Osteoblast (primary cell): Measurements from ENCODE around the gene CAPN12. TPM values are rescaled to one million over a fixed set of nuclear protein-coding genes. Genes with fewer than 3 reads are reported as not detected.
"Not testable (repeated sequence)": the region's sequence is repeated elsewhere in the genome, so short reads cannot be mapped to it uniquely, and the experiment has no call there.

Source experiments
- DNase-seq: peaks from one replicate; pipeline ENCODE4 v3.0.0; 2011; ENCODE audit warnings: low spot score, mixed read lengths; ENCODE audit not compliant: insufficient read length; ENCODE audit errors: missing footprints
- H2AFZ ChIP-seq: 2 replicates; pipeline ENCODE4 v1.6.0; 2011; ENCODE audit warnings: mild to moderate bottlenecking, low read length
- H3K27ac ChIP-seq: 2 replicates; pipeline ENCODE4 v1.5.1; 2011; ENCODE audit warnings: mild to moderate bottlenecking, low read depth, low read length, moderate library complexity
- H3K27me3 ChIP-seq: 2 replicates; pipeline ENCODE4 v1.6.0; 2012; ENCODE audit warnings: mild to moderate bottlenecking, control low read depth, inconsistent platforms, low read length, moderate library complexity; ENCODE audit not compliant: insufficient read depth
- H3K36me3 ChIP-seq: 2 replicates; pipeline ENCODE4 v1.5.1; 2011; ENCODE audit warnings: mild to moderate bottlenecking, low read length, control low read depth, moderate library complexity; ENCODE audit not compliant: insufficient read depth
- H3K4me1 ChIP-seq: 2 replicates; pipeline ENCODE4 v1.5.1; 2011; ENCODE audit warnings: mild to moderate bottlenecking, low read length, control low read depth, moderate library complexity; ENCODE audit not compliant: insufficient read depth
- H3K4me2 ChIP-seq: 2 replicates; pipeline ENCODE4 v1.6.0; 2011; ENCODE audit warnings: mild to moderate bottlenecking, low read length; ENCODE audit not compliant: insufficient read depth
- H3K4me3 ChIP-seq: fragments of 200-600 bp; sonication (generic); 3 replicates; pipeline ENCODE4 v1.5.1; 2012; ENCODE audit warnings: mild to moderate bottlenecking, low read length, inconsistent platforms; ENCODE audit not compliant: insufficient read depth
- H3K79me2 ChIP-seq: 2 replicates; pipeline ENCODE4 v1.6.0; 2012; ENCODE audit warnings: mild to moderate bottlenecking, low read length, control low read depth, inconsistent platforms; ENCODE audit not compliant: insufficient read depth
- H3K9me3 ChIP-seq: 2 replicates; pipeline ENCODE4 v1.5.1; 2011; ENCODE audit warnings: low read depth, low read length, control low read depth
- H4K20me1 ChIP-seq: 2 replicates; pipeline ENCODE4 v1.6.0; 2012; ENCODE audit warnings: mild to moderate bottlenecking, low read length, control low read depth; ENCODE audit not compliant: insufficient read depth
- CTCF ChIP-seq: IDR thresholded peaks from 2 replicates; pipeline ENCODE4 v1.5.1; 2011; ENCODE audit warnings: mild to moderate bottlenecking, low read depth, low read length, moderate library complexity; ENCODE audit errors: extremely low read depth
- total RNA-seq: library from RNA; depleted of rRNA; stranded (reverse); fragments of >200 nt; gene quantifications from 2 replicates; pipeline ENCODE4 v1.2.3, GENCODE V29; 2012

CAPN12 gene
- total RNA-seq, 1 donor = not detected

DNA sequence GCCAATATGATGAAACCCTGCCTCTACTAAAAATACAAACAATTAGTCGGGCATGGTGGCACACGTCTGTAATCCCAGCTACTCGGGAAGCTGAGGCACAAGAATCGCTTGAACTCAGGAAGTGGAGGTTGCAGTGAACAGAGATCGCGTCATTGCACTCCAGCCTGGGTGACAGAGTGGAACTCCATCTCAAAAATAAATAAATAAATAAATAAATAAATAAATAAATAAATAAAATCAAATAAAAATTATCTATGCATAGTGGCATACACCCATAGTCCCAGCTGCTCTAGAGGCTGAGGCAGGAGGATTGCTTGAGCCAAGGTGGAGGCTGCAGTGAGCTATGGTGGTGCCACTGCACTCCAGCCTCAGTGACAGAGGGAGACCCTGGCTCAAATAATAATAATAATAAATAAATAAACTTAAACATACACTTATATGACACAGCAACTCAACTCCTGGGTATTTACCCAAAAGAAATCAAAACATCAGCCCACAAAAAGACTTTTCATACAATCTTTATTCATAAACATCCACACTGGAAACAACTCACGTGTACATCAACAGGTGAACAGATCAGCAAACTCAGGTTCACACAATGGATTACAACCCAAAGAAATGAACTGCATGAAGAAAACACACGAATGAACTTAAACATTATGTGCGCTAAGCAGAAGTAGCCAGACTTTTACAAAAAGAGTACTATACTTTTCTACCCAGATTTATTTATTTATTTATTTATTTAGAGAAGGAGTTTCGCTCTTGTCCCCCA lies 22.2 kb upstream of the CAPN12 start:
- Histone ChIP-seq H3K9me3 (no peaks in the 10 kb centered on the region), H3K79me2 (no peaks in the 10 kb centered on the region), H3K4me3 (no peak overlapping the region), H3K27me3 (no peaks in the 10 kb centered on the region), H3K36me3 (no peaks in the 10 kb centered on the region), H3K4me1 (no peaks in the 10 kb centered on the region), H3K27ac (no peak overlapping the region), H2AFZ (no peak overlapping the region), H3K4me2 (no peak overlapping the region), H4K20me1 (no peaks in the 10 kb centered on the region)
- TF ChIP-seq CTCF = no peak
- DNase-seq = peak; percentile 21

- DNase-seq = no peak
- no peak for TF ChIP-seq CTCF
- Histone ChIP-seq H3K9me3 (no peaks in the 10 kb centered on the region), H3K36me3 (no peaks in the 10 kb centered on the region), H3K4me2 (no peak overlapping the region), H3K4me1 (no peaks in the 10 kb centered on the region), H3K27ac (no peak overlapping the region), H4K20me1 (no peaks in the 10 kb centered on the region), H3K4me3 (no peak overlapping the region), H2AFZ (no peak overlapping the region), H3K27me3 (no peaks in the 10 kb centered on the region), H3K79me2 (no peaks in the 10 kb centered on the region)
These were observed 20.9 kb upstream of the CAPN12 start for GRCh38 chr19:38765214-38765613.

- no peak for DNase-seq
- H4K20me1 ChIP-seq = no peaks in the 10 kb centered on the region
- H3K27ac ChIP-seq = no peak overlapping the region
- no peaks in the 10 kb centered on the region for H3K9me3 ChIP-seq
- no peaks in the 10 kb centered on the region for H3K27me3 ChIP-seq
- H2AFZ ChIP-seq = no peak overlapping the region
- H3K4me3 ChIP-seq = no peak overlapping the region
- TF ChIP-seq CTCF = no peak
- H3K4me2 ChIP-seq = no peak overlapping the region
- H3K4me1 ChIP-seq = no peaks in the 10 kb centered on the region
- H3K36me3 ChIP-seq = no peaks in the 10 kb centered on the region
- no peaks in the 10 kb centered on the region for H3K79me2 ChIP-seq
These were observed 19.5 kb upstream of the CAPN12 start for GRCh38 chr19:38763795-38764220.

DNA sequence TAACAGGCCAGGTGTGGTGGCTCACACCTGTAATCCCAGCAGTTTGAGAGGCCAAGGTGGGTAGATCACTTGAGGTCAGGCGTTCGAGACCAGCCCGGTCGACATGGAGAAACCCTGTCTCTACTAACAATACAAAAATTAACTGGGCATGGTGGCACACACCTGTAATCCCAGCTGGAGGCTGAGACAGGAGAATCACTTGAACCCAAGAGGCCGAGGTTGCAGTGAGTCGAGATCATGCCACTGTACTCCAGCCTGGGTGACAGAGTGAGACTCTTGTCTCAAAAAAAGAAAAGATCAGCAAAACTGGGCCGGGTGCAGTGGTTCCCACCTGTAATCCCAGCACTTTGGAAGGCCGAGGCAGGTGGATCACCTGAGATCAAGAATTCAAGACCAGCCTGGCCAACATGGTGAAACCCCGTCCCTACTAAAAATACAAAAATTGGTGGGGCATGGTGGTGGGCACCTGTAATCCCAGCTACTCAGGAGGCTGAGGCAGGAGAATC lies 17.7 kb upstream of the CAPN12 start:
- not testable (repeated sequence) for H3K27ac ChIP-seq, DNase-seq, H3K9me3 ChIP-seq, H3K79me2 ChIP-seq, H3K4me3 ChIP-seq, H3K36me3 ChIP-seq, H2AFZ ChIP-seq, H4K20me1 ChIP-seq, H3K27me3 ChIP-seq, H3K4me1 ChIP-seq, H3K4me2 ChIP-seq

GRCh38 chr19:38760805-38761517 lies 16.7 kb upstream of the CAPN12 start:
- not testable (repeated sequence) for H3K27ac ChIP-seq, H3K9me3 ChIP-seq, H4K20me1 ChIP-seq, H3K4me3 ChIP-seq, H3K36me3 ChIP-seq, H3K4me2 ChIP-seq, H2AFZ ChIP-seq, H3K79me2 ChIP-seq, DNase-seq, H3K27me3 ChIP-seq, H3K4me1 ChIP-seq
